ENCODE measurements around the gene FTCD.

- TF ChIP-seq POLR2A (IDR thresholded peaks at IDR 0.05) (no peak), CTCF (IDR thresholded peaks at IDR 0.05) (no peak)
These were observed 17.5 kb downstream of the FTCD start for GRCh38 chr21:46137908-46138307.
